ENCODE results near the gene ELAVL4. TPM values are rescaled to one million over a fixed set of nuclear protein-coding genes. Genes with fewer than 3 reads are reported as not detected.
"Not testable (repeated sequence)": the region's sequence is repeated elsewhere in the genome, so short reads cannot be mapped to it uniquely, and the experiment has no call there.

ELAVL4 gene
- total and polyA plus RNA-seq, 2 donors (not counting 1 experiment from before 2014, with no cell fraction given) = not detected

GRCh38 chr1:50163680-50164079 lies 55.0 kb downstream of the ELAVL4 start:
- Histone ChIP-seq H3K9ac (ENCODE audit: insufficient read depth, low read length) (no peak overlapping the region), H3K79me2 (ENCODE audit: control insufficient read depth, insufficient read depth, low read length) (no peaks in the 10 kb centered on the region), H3K4me3 (replicated peaks in 1 of 4; ENCODE audit: control extremely low read depth in 1 of 4, insufficient read depth in 1 of 4, low read depth in 3 of 4, low read length in 4 of 4) (no peak overlapping the region), H3K27ac (ENCODE audit: insufficient read depth, low read length) (no peak overlapping the region), H3K9me3 (ENCODE audit: control insufficient read depth, insufficient read depth, low read depth, low read length) (no peaks in the 10 kb centered on the region), H4K20me1 (ENCODE audit: control insufficient read depth, extremely low read depth, insufficient read depth, low read length) (no peaks in the 10 kb centered on the region), H3K4me1 (ENCODE audit: control insufficient read depth, extremely low read depth, insufficient read depth, low read length) (no peaks in the 10 kb centered on the region), H3K4me2 (ENCODE audit: extremely low read depth, insufficient read depth, low read length) (no peak overlapping the region), H3K36me3 (ENCODE audit: control insufficient read depth, insufficient read depth, low read length) (no peaks in the 10 kb centered on the region), H2AFZ (ENCODE audit: low read length) (no peak overlapping the region), H3K27me3 (ENCODE audit: control insufficient read depth, insufficient read depth, low read length) (no peaks in the 10 kb centered on the region)
- TF ChIP-seq EZH2 (IDR thresholded peaks at IDR 0.05; ENCODE audit: low read length, missing control alignments) (no peak), CTCF (conservative IDR thresholded peaks at IDR 0.05 in 1 of 2, IDR thresholded peaks at IDR 0.05 in 1 of 2; ENCODE audit: low read depth in 1 of 2, low read length in 2 of 2) (no peak)
- no peak for DNase-seq (ENCODE audit: low read depth in 2 of 2)

GRCh38 chr1:50166351-50166750 lies 57.6 kb downstream of the ELAVL4 start:
- DNase-seq (ENCODE audit: low read depth in 2 of 2); H3K27me3 ChIP-seq (ENCODE audit: control insufficient read depth, insufficient read depth, low read length): not testable (repeated sequence)

GRCh38 chr1:50172299-50172698 lies 63.6 kb downstream of the ELAVL4 start:
- H2AFZ ChIP-seq (ENCODE audit: low read length) = no peak overlapping the region
- no peaks in the 10 kb centered on the region for H3K36me3 ChIP-seq (ENCODE audit: control insufficient read depth, insufficient read depth, low read length)
- no peaks in the 10 kb centered on the region for H3K4me1 ChIP-seq (ENCODE audit: control insufficient read depth, extremely low read depth, insufficient read depth, low read length)
- H3K27me3 ChIP-seq (ENCODE audit: control insufficient read depth, insufficient read depth, low read length) = no peaks in the 10 kb centered on the region
- no peak overlapping the region for H3K27ac ChIP-seq (ENCODE audit: insufficient read depth, low read length)
- H3K9ac ChIP-seq (ENCODE audit: insufficient read depth, low read length) = no peak overlapping the region
- no peak overlapping the region for H3K4me3 ChIP-seq (replicated peaks in 1 of 4; ENCODE audit: control extremely low read depth in 1 of 4, insufficient read depth in 1 of 4, low read depth in 3 of 4, low read length in 4 of 4)
- H4K20me1 ChIP-seq (ENCODE audit: control insufficient read depth, extremely low read depth, insufficient read depth, low read length) = no peaks in the 10 kb centered on the region
- no peaks in the 10 kb centered on the region for H3K9me3 ChIP-seq (ENCODE audit: control insufficient read depth, insufficient read depth, low read depth, low read length)
- H3K4me2 ChIP-seq (ENCODE audit: extremely low read depth, insufficient read depth, low read length) = no peak overlapping the region
- no peak for TF ChIP-seq EZH2 (IDR thresholded peaks at IDR 0.05; ENCODE audit: low read length, missing control alignments)
- no peak for TF ChIP-seq CTCF (conservative IDR thresholded peaks at IDR 0.05 in 1 of 2, IDR thresholded peaks at IDR 0.05 in 1 of 2; ENCODE audit: low read depth in 1 of 2, low read length in 2 of 2)
- H3K79me2 ChIP-seq (ENCODE audit: control insufficient read depth, insufficient read depth, low read length) = no peaks in the 10 kb centered on the region
- no peak for DNase-seq (ENCODE audit: low read depth in 2 of 2)

More at GRCh38 chr1:50166351-50166750, 57.6 kb downstream of the ELAVL4 start:
- not testable (repeated sequence) for H3K4me1 ChIP-seq (ENCODE audit: control insufficient read depth, extremely low read depth, insufficient read depth, low read length); H3K79me2 ChIP-seq (ENCODE audit: control insufficient read depth, insufficient read depth, low read length); H3K27ac ChIP-seq (ENCODE audit: insufficient read depth, low read length); H3K4me3 ChIP-seq (replicated peaks in 1 of 4; ENCODE audit: control extremely low read depth in 1 of 4, insufficient read depth in 1 of 4, low read depth in 3 of 4, low read length in 4 of 4); H3K4me2 ChIP-seq (ENCODE audit: extremely low read depth, insufficient read depth, low read length); H3K36me3 ChIP-seq (ENCODE audit: control insufficient read depth, insufficient read depth, low read length); H2AFZ ChIP-seq (ENCODE audit: low read length); H3K9me3 ChIP-seq (ENCODE audit: control insufficient read depth, insufficient read depth, low read depth, low read length); H4K20me1 ChIP-seq (ENCODE audit: control insufficient read depth, extremely low read depth, insufficient read depth, low read length); H3K9ac ChIP-seq (ENCODE audit: insufficient read depth, low read length)
